Liver (tissue), 9 donors: Measurements from ENCODE around the gene RGS3. TPM values are rescaled to one million over a fixed set of nuclear protein-coding genes. Genes with fewer than 3 reads are reported as not detected.
A peak's percentile ranks its signal among the peaks of the same experiment; 100 is the strongest.

ENCODE experiments used
- DNase-seq: peaks from one replicate; pipeline ENCODE4 v3.0.0-alpha.2; 2017; ENCODE audit warnings: low spot score
- H3K27ac ChIP-seq, 2 donors: one replicate each; pipeline ENCODE4 v1.7.0; 2013; ENCODE audit warnings: inconsistent platforms in 2 of 2, low read length in 2 of 2, control low read depth in 1 of 2, low read depth in 1 of 2, mild to moderate bottlenecking in 1 of 2
- H3K27me3 ChIP-seq, 4 donors: one replicate each; pipeline versions ENCODE4 v1.6.1 to v1.7.0; 2013; ENCODE audit warnings: low read length in 3 of 4, inconsistent platforms in 1 of 4, mild to moderate bottlenecking in 1 of 4, moderate library complexity in 1 of 4; ENCODE audit not compliant: control insufficient read depth in 4 of 4, insufficient read depth in 4 of 4
- H3K36me3 ChIP-seq, 4 donors: one replicate each; pipeline versions ENCODE4 v1.6.1 to v1.7.0; 2013; ENCODE audit warnings: low read length in 3 of 4, mild to moderate bottlenecking in 3 of 4, low read depth in 1 of 4, moderate library complexity in 1 of 4; ENCODE audit not compliant: control insufficient read depth in 4 of 4, insufficient read depth in 3 of 4
- H3K4me1 ChIP-seq, 4 donors: one replicate each; pipeline versions ENCODE4 v1.6.1 to v1.7.0; 2013; ENCODE audit warnings: low read length in 3 of 4, mild to moderate bottlenecking in 3 of 4, moderate library complexity in 1 of 4; ENCODE audit not compliant: control insufficient read depth in 4 of 4, insufficient read depth in 4 of 4
- H3K4me3 ChIP-seq, 3 donors: one replicate each; pipeline versions ENCODE4 v1.6.1 to v1.7.0; 2013; ENCODE audit warnings: low read length in 3 of 3, control low read depth in 1 of 3, low read depth in 1 of 3, mild to moderate bottlenecking in 1 of 3
- H3K9ac ChIP-seq, 2 donors: one replicate each; pipeline ENCODE4 v1.7.0; 2013; ENCODE audit warnings: low read length in 2 of 2, mild to moderate bottlenecking in 2 of 2, moderate library complexity in 2 of 2, control low read depth in 1 of 2, low read depth in 1 of 2
- H3K9me3 ChIP-seq, 4 donors: one replicate each; pipeline versions ENCODE4 v1.6.1 to v1.7.0; 2013; ENCODE audit warnings: low read length in 3 of 4; ENCODE audit not compliant: control insufficient read depth in 4 of 4
- ATF3 ChIP-seq: IDR thresholded peaks from 2 replicates; pipeline ENCODE4 v1.6.1; 2016; ENCODE audit warnings: antibody characterized with exemption
- FOXA2 ChIP-seq: IDR thresholded peaks from 2 replicates; pipeline ENCODE4 v1.6.1; 2016; ENCODE audit warnings: antibody characterized with exemption
- HNF4A ChIP-seq, 2 donors: conservative IDR thresholded peaks; 2 replicates each; pipeline ENCODE4 v1.6.1; 2016; ENCODE audit warnings: antibody characterized with exemption in 2 of 2, mild to moderate bottlenecking in 2 of 2
- JUND ChIP-seq, 2 donors: IDR thresholded peaks; 2 replicates each; pipeline ENCODE4 v1.6.1; 2016; ENCODE audit warnings: antibody characterized with exemption in 2 of 2
- NR2F2 ChIP-seq: IDR thresholded peaks from 2 replicates; pipeline ENCODE4 v1.6.1; 2016; ENCODE audit warnings: antibody characterized with exemption
- RAD21 ChIP-seq, 2 donors: IDR thresholded peaks; 2 replicates each; pipeline ENCODE4 v1.6.1; 2016; ENCODE audit warnings: antibody characterized with exemption in 2 of 2, mild to moderate bottlenecking in 2 of 2
- RXRA ChIP-seq, 2 donors: IDR thresholded peaks; 2 replicates each; pipeline ENCODE4 v1.6.1; 2017 to 2018; ENCODE audit warnings: antibody characterized with exemption in 2 of 2, mild to moderate bottlenecking in 1 of 2
- SP1 ChIP-seq: IDR thresholded peaks from 2 replicates; pipeline ENCODE4 v1.6.1; 2018; ENCODE audit warnings: antibody characterized with exemption, mild to moderate bottlenecking
- TAF1 ChIP-seq: conservative IDR thresholded peaks from 2 replicates; pipeline ENCODE4 v1.6.1; 2016; ENCODE audit warnings: antibody characterized with exemption, mild to moderate bottlenecking
- YY1 ChIP-seq: IDR thresholded peaks from 2 replicates; pipeline ENCODE4 v1.6.1; 2016; ENCODE audit warnings: antibody characterized with exemption, mild to moderate bottlenecking
- ZBTB33 ChIP-seq: IDR thresholded peaks from 2 replicates; pipeline ENCODE4 v1.6.1; 2016; ENCODE audit warnings: antibody characterized with exemption
- WGBS: extraction: QIAGEN DNeasy Blood & Tissue Kit; methylation state at CpG from one replicate; pipeline ENCODE4 v1.1.7; 2013; 5-methylcytosine and 5-hydroxymethylcytosine counted together
- polyA plus RNA-seq, 2 donors: library from polyadenylated mRNA; stranded (reverse) in 1 of 2; unstranded in 1 of 2; fragments of 200-250 nt in 1 of 2; fragments of >200 nt in 1 of 2; fragmentation: Nextera tagmentation in 1 of 2; extraction: Ambion mirVana in 1 of 2; gene quantifications; one replicate each; pipeline versions ENCODE4 v1.2.1 to v1.2.3, GENCODE V29; 2013 to 2015
- total RNA-seq, 2 donors: library from RNA; depleted of rRNA; stranded (reverse); fragments of >200 nt; gene quantifications; one replicate each; pipeline ENCODE4 v1.2.3, GENCODE V29; 2014
- TF ChIP-seq, protein P1 (sequence below): IDR thresholded peaks from 2 replicates; pipeline ENCODE4 v1.6.1; 2016; ENCODE audit warnings: antibody characterized with exemption, mild to moderate bottlenecking
- TF ChIP-seq, protein P2 (sequence below): IDR thresholded peaks from 2 replicates; pipeline ENCODE4 v1.6.1; 2016; ENCODE audit warnings: antibody characterized with exemption
- donor health status: healthy.
- donor health status: healthy.
- donor health status: healthy.
- donor health status: healthy.
- donor health status: healthy.

The RGS3 gene
- total and polyA plus RNA-seq, 4 donors = 13.0 to 65.0 (median 28.3) TPM

GRCh38 chr9:113593682-113594281, 130.3 kb downstream of the RGS3 start (continued):
- TF ChIP-seq RXRA (IDR thresholded peaks at IDR 0.05) = peak; percentile 66 to 86
- TF ChIP-seq, protein P1, sequence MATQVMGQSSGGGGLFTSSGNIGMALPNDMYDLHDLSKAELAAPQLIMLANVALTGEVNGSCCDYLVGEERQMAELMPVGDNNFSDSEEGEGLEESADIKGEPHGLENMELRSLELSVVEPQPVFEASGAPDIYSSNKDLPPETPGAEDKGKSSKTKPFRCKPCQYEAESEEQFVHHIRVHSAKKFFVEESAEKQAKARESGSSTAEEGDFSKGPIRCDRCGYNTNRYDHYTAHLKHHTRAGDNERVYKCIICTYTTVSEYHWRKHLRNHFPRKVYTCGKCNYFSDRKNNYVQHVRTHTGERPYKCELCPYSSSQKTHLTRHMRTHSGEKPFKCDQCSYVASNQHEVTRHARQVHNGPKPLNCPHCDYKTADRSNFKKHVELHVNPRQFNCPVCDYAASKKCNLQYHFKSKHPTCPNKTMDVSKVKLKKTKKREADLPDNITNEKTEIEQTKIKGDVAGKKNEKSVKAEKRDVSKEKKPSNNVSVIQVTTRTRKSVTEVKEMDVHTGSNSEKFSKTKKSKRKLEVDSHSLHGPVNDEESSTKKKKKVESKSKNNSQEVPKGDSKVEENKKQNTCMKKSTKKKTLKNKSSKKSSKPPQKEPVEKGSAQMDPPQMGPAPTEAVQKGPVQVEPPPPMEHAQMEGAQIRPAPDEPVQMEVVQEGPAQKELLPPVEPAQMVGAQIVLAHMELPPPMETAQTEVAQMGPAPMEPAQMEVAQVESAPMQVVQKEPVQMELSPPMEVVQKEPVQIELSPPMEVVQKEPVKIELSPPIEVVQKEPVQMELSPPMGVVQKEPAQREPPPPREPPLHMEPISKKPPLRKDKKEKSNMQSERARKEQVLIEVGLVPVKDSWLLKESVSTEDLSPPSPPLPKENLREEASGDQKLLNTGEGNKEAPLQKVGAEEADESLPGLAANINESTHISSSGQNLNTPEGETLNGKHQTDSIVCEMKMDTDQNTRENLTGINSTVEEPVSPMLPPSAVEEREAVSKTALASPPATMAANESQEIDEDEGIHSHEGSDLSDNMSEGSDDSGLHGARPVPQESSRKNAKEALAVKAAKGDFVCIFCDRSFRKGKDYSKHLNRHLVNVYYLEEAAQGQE = peak; percentile 96

DNA sequence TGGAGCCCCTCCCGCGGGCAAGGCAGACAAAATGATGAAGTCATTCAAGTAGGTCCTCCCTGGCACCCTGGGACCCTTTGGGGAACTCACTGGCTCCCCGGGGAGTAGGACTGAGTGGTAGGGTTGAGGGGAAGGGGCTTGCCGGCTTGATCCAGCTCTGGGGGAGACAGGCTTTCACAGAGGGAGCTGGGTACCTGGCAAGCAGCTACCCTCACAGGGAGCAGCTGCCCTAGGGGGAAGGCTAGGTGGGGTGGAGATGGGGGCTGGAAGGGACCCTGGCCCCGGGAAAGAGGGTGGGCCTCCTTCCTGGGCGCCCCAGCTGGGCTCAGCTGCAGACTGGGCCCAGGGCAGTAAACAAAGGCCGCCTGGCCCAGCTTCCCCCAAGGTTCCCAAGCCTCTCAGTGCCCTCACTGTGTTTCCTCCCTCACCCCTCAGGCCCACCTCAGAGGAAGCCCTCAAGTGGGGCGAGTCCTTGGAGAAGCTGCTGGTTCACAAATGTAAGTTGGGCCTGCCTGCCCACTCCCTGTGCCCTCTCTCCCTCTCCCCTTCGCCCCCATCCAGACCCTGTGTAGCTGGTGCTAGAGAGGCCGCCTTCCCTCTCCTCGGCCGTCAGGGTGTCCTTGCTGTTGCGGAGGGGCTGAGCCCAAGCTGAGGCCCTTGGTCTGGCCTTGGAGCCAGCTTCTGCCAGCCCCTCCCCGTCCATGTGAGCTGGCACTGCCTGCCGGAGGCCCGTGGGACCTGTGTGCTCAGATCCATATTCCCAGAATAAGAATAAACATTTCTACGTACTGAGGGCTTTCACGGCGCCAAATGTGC, 131.2 kb downstream of the RGS3 start:
- H3K27me3 ChIP-seq = no peaks in the 10 kb centered on the region
- TF ChIP-seq JUND (IDR thresholded peaks at IDR 0.05) = no peak
- no peak for TF ChIP-seq RXRA (IDR thresholded peaks at IDR 0.05)
- TF ChIP-seq, protein P1 = peak; percentile 44
- DNase-seq = no peak
- peaks cover 5 to 63% (median 46%) of the 10 kb centered on the region in 4 donors for H3K4me1 ChIP-seq
- peaks cover 7 to 25% (median 16%) of the 10 kb centered on the region in 4 donors for H3K36me3 ChIP-seq
- 29% methylated on average over 19 of the region's 19 CpGs for WGBS
- H3K27ac ChIP-seq = peak overlapping the region; percentile 87 to 89
- peak overlapping the region; percentile 82 to 90 for H3K9ac ChIP-seq
- peak overlapping the region; percentile 67 to 87 (median 83) for H3K4me3 ChIP-seq
- no peaks in the 10 kb centered on the region for H3K9me3 ChIP-seq

- Histone ChIP-seq H3K4me1 (peaks cover 13 to 78% (median 63%) of the 10 kb centered on the region in 4 donors), H3K9ac (no peak overlapping the region), H3K9me3 (no peaks in the 10 kb centered on the region), H3K36me3 (peaks cover 7 to 25% (median 16%) of the 10 kb centered on the region in 4 donors), H3K27me3 (no peaks in the 10 kb centered on the region), H3K27ac (peak overlapping the region; percentile 5 to 13), H3K4me3 (no peak overlapping the region)
- 94% methylated on average over 27 of the region's 27 CpGs for WGBS
- DNase-seq = no peak
- TF ChIP-seq, protein P2, sequence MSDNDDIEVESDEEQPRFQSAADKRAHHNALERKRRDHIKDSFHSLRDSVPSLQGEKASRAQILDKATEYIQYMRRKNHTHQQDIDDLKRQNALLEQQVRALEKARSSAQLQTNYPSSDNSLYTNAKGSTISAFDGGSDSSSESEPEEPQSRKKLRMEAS = no peak
- TF ChIP-seq FOXA2 (no peak), SP1 (no peak), ATF3 (no peak), YY1 (no peak), ZBTB33 (no peak), TAF1 (no peak), NR2F2 (no peak), JUND (IDR thresholded peaks at IDR 0.05) (no peak), RAD21 (IDR thresholded peaks at IDR 0.05) (no peak), HNF4A (conservative IDR thresholded peaks at IDR 0.05) (no peak)
- TF ChIP-seq, protein P1 = no peak
Measured at GRCh38 chr9:113596616-113597320, 133.2 kb downstream of the RGS3 start.
